ENCODE results near the gene TMEM204.

The TMEM204 gene

GRCh38 chr16:1537138-1537577 is 3.7 kb downstream of the TMEM204 start:
- in situ Hi-C loops (cut with MboI; ENCODE audit: low sequenced_read_pairs) = no loop called here

- in situ Hi-C loops (cut with MboI; ENCODE audit: low sequenced_read_pairs) = no loop called here
These were observed 4.4 kb downstream of the TMEM204 start for GRCh38 chr16:1537763-1538289.

- in situ Hi-C loops (cut with MboI; ENCODE audit: low sequenced_read_pairs) = no loop called here
These were observed 5.5 kb downstream of the TMEM204 start for GRCh38 chr16:1538804-1539520.

GRCh38 chr16:1539720-1540555 is 6.5 kb downstream of the TMEM204 start:
- in situ Hi-C loops (cut with MboI; ENCODE audit: low sequenced_read_pairs) = no loop called here

- in situ Hi-C loops (cut with MboI; ENCODE audit: low sequenced_read_pairs) = no loop called here
These were observed 7.0 kb downstream of the TMEM204 start for GRCh38 chr16:1540556-1540855.

GRCh38 chr16:1541293-1542165 is 8.1 kb downstream of the TMEM204 start:
- in situ Hi-C loops (cut with MboI; ENCODE audit: low sequenced_read_pairs) = no loop called here

GRCh38 chr16:1542166-1542500 is 8.7 kb downstream of the TMEM204 start:
- in situ Hi-C loops (cut with MboI; ENCODE audit: low sequenced_read_pairs) = no loop called here

GRCh38 chr16:1542533-1542932 is 9.1 kb downstream of the TMEM204 start:
- in situ Hi-C loops (cut with MboI; ENCODE audit: low sequenced_read_pairs) = no loop called here

- in situ Hi-C loops (cut with MboI; ENCODE audit: low sequenced_read_pairs) = no loop called here
These were observed 9.8 kb downstream of the TMEM204 start for GRCh38 chr16:1543085-1543896.

- in situ Hi-C loops (cut with MboI; ENCODE audit: low sequenced_read_pairs) = no loop called here
These were observed 11.9 kb downstream of the TMEM204 start for GRCh38 chr16:1545044-1546040.

GRCh38 chr16:1546430-1546829 is 13.0 kb downstream of the TMEM204 start:
- in situ Hi-C loops (cut with MboI; ENCODE audit: low sequenced_read_pairs) = no loop called here

GRCh38 chr16:1548233-1548632 is 14.8 kb downstream of the TMEM204 start:
- in situ Hi-C loops (cut with MboI; ENCODE audit: low sequenced_read_pairs) = no loop called here

- in situ Hi-C loops (cut with MboI; ENCODE audit: low sequenced_read_pairs) = no loop called here
These were observed 15.3 kb downstream of the TMEM204 start for GRCh38 chr16:1548727-1549126.

GRCh38 chr16:1550069-1550468 is 16.6 kb downstream of the TMEM204 start:
- in situ Hi-C loops (cut with MboI; ENCODE audit: low sequenced_read_pairs) = no loop called here

- in situ Hi-C loops (cut with MboI; ENCODE audit: low sequenced_read_pairs) = no loop called here
These were observed 17.2 kb downstream of the TMEM204 start for GRCh38 chr16:1550696-1551095.

- in situ Hi-C loops (cut with MboI; ENCODE audit: low sequenced_read_pairs) = no loop called here
These were observed 17.7 kb downstream of the TMEM204 start for GRCh38 chr16:1551166-1551565.

GRCh38 chr16:1552129-1552528 is 18.7 kb downstream of the TMEM204 start:
- in situ Hi-C loops (cut with MboI; ENCODE audit: low sequenced_read_pairs) = no loop called here

- in situ Hi-C loops (cut with MboI; ENCODE audit: low sequenced_read_pairs) = no loop called here
These were observed 20.7 kb downstream of the TMEM204 start for GRCh38 chr16:1553946-1554825.
